Measurements from ENCODE around the gene EIF4B.
"Not testable (repeated sequence)": the region's sequence is repeated elsewhere in the genome, so short reads cannot be mapped to it uniquely, and the experiment has no call there.

The EIF4B gene

DNA sequence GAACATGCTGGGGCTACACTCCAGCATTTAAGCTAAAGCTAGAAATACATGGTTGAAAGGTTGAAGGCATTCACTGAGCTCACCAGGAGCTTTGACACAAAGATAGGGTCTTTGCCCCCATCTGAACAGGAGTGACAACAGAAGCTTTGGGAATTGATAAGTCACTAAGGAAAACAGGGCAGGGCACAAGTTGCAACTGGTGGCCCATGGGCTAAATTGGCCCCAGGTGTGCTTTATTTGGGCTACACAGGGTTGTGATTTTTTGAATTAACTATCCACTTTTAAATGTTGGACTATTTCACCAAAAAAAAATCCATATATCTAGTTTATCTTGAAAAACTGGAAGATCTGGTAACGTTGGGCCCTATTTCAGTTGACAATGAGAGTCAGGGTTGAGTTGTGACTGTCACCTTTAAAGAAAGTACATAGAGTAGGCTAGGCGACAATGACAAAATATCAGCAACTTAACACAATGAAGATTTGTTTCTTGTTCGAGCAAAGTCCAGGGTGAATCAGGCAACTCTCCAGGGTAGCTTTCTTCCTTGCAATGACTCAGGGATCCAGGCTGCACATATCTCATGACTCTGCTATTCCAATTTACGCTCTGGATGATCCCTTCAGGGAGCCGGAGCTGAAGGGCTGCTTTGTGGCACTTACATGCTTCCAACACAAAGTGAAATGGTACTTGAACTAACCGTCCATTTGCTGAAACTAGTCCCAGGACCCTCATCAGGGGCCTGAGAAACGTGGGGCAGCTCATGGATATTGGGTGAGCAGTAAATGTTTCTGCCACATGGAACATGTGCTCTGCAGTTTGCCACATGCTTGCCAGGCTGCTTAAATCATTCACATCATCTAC lies 13.3 kb upstream of the EIF4B start:
- intact Hi-C loops (cut with DNase I) = no loop called here
- DNase-seq = no peak

DNA sequence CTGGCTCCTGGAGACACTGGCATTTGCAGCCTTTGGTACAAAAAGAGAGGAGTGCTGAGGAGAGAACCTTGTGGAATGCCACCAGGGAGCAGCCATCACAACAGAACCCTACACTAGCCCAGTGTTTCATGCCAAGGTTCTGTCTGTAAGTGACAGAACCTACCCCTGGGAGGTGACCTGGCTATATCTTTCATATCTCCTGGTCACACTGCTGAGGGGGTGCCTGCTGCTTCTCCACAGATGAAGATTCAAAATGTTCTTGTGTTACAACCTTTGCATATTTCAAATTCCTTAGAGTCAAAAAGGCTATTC lies 12.7 kb upstream of the EIF4B start:
- DNase-seq = no peak
- intact Hi-C loops (cut with DNase I) = no loop called here

DNA sequence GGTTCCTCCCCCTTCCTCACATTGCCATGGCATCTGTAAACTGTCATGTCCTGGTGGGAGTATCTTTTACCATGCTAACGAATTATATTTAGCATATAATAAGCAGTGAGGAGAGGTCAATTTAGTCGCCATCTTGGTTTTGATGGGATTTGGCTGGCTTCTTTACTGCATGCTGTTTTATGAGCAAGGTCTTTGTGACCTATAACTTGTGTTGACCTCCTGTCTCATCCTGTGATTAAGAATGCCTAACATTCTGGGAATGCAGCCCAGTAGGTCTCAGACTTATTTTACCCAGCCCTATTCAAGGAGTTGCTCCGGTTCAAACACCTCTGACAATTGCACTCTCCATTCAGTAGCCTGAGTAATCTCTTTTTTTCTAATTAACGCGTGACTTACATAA lies 2.1 kb upstream of the EIF4B start:
- intact Hi-C loops (cut with DNase I) = no loop called here
- DNase-seq = no peak

DNA sequence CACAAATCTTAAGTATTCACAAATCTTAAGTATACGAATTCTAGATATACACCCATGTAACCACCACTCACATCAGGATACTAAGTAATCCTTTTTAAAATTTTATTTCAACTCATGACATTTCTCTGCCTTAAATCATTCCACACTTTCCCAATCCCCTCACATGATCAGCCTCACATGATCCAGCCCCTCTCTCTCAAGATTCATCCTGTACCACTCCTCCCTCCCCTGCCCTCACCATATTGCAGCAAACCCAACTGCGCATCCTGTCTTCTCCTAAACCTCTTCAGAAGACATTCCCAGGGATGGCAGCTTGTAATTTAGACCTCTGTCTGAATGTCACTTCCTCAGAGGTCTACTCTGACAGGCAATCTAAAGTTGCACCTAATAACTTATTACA lies 1.7 kb upstream of the EIF4B start:
- no peak for DNase-seq
- intact Hi-C loops (cut with DNase I) = no loop called here

DNA sequence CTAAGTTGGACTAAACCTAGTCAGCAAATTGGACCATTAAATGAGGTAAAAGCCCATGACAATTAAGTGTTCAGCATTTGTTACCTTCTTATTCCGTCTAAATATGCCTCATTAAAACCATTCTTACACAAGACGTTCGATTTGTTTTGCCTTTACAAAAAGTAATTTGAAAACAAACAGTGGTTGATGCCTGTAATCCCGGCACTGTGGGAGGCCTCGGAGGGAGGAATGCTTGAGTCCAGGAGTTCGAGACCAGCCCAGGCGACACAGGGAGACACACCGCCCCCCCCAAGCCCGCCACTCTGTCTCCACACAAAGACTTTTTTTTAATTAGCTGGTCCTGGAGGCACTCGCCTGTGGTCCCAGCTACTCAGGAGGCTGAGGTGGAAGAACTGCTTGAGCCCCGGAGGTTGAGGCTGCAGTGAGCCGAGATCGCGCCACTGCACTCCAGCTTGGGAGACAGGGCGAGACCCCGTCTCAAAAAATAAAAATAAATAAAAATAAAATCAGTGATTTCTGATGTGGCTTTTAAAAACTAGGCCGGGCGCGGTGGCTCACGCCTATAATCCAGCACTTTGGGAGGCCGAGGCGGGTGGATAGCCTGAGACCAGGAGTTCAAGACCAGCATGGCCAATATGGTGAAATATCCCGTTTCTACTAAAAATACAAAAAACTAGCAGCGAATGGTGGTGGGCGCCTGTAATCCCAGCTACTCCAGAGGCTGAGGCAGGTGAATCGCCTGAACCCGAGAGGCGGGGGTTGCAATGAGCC lies 856 bp upstream of the EIF4B start:
- intact Hi-C loops (cut with DNase I) = no loop called here
- peak in 1 of 10 donors; percentile 3 for DNase-seq

DNA sequence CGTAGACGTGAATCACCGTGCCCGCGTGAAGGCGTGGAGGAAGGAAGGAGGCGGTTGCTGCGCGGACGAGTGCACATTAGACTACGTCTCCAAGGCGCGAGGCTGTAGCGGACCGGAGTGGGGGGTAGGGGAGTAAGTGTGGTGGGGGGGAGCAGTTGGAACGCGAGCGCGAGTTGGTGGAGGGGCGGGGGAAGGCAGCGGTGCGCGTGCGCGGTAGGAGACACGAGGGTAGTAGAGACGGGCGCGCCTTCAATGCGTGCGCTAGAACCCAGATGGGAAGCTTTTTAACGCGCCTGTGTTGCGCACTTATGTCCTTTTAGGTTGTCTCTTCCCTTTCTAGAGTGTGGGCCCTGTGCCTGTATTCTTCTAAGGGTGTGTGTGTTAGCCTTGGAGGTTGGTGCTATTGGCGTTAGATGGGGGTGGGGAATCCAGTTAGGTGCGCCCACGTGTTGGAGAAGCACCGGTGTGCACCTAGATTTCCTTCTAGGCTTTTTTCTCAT lies 604 bp downstream of the EIF4B start:
- DNase-seq = peak; percentile 45 to 93 (median 70)
- intact Hi-C loops (cut with DNase I) = no loop called here

DNA sequence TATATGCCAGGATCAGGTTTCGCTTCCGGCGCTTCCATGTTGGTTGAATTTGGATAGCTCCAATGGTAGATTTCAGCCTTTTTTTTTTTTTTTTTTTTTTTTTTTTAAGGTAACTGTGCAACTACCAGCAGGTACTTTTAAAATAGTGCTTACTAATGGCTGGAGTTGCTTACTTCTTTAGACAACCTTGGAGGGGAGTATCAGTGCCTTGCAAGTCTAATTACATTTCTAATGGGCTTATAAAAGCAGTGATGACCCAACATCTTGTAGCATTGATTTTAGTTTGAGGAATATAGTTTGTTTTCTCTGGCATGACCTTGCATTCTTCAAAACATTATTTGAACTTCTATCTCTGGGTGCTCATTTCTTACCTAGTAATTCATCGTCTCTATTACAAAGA lies 1.1 kb downstream of the EIF4B start:
- DNase-seq = no peak
- intact Hi-C loops (cut with DNase I) = no loop called here

DNA sequence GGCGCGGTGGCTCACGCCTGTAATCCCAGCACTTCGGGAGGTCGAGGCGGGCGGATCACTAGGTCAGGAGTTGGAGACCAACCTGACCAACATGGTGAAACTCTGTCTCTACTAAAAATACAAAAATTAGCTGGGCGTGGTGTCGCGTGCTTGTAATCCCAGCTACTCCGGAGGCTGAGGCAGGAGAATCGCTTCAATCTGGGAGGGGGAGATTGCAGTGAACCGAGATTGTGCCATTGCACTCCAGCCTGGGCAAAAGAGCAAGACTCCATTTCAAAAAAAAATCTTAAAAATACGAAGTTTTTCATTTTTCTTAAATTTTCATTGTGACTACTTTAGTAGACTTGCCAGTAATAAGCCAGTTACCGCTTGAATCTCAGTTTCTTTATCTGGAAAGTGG lies 2.5 kb downstream of the EIF4B start:
- DNase-seq; intact Hi-C loops (cut with DNase I): not testable (repeated sequence)

DNA sequence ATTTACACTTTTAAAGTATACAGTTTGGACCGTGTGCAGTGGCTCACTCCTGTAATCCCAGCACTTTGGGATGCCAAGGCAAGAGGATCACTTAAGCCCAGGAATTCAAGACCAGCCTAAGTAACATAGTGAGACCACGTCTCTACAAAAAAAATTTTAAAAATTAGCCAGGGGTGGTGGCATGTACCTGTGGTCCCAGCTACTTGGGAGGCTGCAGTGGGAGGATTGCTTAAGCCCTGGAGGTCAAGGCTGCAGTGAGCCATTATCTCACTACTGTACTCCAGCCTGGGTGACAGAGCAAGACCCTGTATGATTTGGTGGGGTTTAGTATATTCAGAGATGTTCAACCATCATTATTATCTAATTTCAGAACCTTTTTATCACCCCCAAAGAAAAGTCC lies 4.7 kb downstream of the EIF4B start:
- intact Hi-C loops (cut with DNase I) = no loop called here

DNA sequence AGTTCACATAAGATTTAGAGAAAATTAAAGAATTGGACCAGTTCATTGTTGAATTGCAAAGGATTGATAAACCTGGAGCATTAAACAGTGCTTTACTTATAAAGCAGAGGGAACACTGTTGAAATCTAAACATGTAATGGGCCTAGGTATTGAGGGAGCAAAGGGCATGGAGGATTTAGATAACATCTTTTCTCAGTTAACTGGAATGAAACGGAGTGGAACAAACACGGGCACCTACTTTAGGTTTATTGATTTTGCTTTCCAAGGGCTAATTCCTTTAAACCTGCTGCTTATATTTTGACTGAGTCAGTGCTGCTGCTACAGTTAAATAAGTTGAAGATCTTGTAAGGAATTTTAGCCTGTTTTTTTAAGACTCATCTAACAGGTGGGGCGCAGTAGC lies 5.6 kb downstream of the EIF4B start:
- intact Hi-C loops (cut with DNase I) = no loop called here
- DNase-seq = no peak

More for the DNA sequence above, 4.7 kb downstream of the EIF4B start:
- DNase-seq = no peak

DNA sequence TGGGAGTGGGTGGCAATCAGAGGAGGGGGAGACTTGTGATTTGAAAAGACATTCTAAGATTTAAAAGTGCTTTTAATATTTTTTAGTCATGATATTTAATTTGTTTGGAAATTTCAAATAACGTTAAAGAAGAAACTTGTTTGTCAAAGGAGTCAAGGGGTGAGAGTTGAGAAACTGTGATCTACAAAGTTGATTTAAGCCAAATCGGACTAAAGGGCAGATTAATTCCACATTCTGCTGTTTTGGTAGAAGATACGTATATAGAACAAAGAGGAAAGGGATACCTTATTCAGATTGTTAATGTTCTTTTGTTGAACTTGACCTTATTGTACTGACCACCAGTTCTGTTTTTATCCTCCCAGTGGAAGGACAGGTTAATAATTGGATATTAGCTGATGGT lies 6.7 kb downstream of the EIF4B start:
- DNase-seq = no peak

DNA sequence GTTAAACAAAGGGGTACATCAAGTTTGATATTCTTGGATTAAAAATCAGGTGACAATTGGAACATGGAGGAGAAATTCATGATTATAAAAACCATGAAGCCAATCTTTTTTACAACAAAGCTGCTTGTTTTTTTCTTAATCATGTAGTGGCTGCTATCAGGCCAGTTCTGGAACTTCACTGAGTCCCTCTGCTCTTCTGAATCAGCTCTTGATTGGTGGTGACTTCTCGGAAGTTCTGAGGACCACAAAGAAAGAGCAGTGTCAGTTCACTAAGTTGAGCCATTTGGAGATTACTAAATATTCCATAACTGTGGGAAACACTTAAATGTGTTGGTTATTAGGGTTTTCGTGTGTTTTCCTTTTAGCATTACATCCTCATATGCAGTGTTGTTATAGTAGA lies 8.5 kb downstream of the EIF4B start:
- intact Hi-C loops (cut with DNase I) = no loop called here
- DNase-seq = no peak

More for the DNA sequence above, 6.7 kb downstream of the EIF4B start:
- intact Hi-C loops (cut with DNase I) = no loop called here

DNA sequence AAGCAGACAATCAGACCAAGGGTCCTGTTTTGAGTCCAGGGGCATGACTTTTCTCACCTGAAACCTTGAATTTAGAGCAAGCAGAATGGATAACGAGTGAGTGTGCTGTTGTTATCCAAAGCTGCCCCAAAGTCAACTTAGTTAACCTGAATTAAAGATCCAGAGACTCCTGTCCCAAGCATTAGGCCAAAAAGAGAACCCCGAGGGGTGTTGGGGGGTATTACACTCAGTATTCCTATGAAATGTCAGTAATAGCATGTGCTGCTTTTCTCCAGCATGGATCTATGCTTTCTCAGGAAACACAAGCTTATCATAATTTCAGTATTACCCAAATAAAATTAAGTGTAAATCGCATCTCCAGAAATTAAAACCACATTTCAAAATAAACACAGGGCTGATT lies 19.0 kb downstream of the EIF4B start:
- intact Hi-C loops (cut with DNase I) = no loop called here
- no peak for DNase-seq

DNA sequence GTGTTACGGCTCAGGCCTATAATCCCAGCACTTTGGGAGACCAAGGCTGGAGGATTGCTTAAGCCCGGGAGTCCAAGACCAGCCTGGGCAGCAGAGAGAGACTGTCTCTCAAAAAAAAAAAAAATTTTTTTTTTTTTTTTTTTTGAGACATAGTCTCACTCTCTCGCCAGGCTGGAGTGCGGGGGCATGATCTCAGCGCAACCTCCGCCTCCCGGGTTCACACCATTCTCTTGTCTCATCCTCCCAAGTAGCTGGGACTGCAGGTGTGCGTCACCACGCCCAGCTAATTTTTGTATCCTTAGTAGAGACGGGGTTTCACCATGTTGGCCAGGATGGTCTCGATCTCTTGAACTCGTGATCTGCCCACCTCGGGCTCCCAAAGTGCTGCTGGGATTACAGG lies 20.8 kb downstream of the EIF4B start:
- intact Hi-C loops (cut with DNase I) = not testable (repeated sequence)
- DNase-seq = peak in 1 of 10 donors; percentile 74

DNA sequence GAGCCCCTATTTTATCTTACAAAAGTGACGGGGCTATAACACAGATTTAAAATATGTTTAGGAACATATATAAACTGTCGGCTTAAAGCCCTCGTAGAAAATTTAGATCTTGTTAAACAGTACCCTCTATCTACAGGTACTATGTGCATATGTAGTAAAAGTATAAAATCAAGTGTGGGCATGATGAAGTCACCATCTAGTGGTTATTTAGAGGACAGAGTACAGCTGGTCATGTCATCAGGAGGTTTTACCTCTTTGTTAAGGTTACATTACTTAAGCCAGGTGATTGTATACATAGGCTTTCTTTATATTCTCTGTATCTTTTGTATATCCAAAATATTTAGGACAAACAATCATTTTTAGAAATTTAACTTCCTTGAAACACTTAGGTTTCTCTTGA lies 25.4 kb downstream of the EIF4B start:
- no peak for DNase-seq
- intact Hi-C loops (cut with DNase I) = no loop called here

DNA sequence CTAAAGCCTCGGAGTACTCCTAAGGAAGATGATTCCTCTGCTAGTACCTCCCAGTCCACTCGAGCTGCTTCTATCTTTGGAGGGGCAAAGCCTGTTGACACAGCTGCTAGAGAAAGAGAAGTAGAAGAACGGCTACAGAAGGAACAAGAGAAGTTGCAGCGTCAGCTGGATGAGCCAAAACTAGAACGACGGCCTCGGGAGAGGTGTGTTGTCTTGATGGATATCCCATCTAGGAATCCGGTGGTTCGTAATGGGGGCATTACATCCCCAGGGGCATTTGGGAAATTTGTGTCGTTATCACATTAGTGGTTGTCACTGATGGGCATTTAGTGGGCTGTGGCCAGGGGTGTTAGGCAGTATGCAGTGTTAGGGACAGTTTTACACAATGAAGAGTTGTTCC lies 27.6 kb downstream of the EIF4B start:
- intact Hi-C loops (cut with DNase I) = not testable (repeated sequence)

DNA sequence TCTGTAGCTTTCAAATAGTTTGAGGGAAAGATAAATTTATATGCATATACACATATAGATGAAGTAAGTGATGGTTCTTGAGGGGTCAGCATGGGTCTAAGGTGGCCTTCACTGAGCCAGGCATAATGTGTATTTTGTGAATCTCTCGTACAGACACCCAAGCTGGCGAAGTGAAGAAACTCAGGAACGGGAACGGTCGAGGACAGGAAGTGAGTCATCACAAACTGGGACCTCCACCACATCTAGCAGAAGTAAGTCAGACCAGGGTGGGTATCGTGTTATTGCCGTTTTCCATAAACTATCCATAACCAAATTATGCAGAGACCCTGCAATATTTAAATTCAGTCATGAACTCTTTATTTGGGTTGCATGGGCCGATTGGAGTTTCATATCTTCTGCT lies 28.2 kb downstream of the EIF4B start:
- peak in 1 of 10 donors; percentile 42 for DNase-seq
- intact Hi-C loops (cut with DNase I) = no loop called here

More for the DNA sequence above, 27.6 kb downstream of the EIF4B start:
- DNase-seq = peak in 1 of 10 donors; percentile 57

DNA sequence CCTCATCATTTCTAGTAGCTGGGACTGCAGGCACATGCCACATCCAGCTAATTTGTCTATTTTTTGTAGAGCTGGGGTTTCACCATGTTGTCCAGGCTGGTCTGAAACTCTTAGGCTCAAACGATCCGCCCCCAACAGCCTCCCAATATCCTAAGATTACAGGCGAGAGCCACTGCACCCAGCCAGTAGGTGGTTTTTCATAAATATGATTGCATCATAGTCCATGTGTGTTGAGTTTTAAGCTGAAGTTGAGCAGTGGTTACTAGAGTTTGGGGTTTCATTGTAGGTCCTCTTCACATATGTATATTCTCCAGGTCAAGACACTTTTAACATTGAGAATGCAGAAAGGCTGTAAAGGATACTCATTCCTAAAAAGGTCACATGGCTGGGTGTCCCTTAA lies 30.5 kb downstream of the EIF4B start:
- intact Hi-C loops (cut with DNase I) = no loop called here

DNA sequence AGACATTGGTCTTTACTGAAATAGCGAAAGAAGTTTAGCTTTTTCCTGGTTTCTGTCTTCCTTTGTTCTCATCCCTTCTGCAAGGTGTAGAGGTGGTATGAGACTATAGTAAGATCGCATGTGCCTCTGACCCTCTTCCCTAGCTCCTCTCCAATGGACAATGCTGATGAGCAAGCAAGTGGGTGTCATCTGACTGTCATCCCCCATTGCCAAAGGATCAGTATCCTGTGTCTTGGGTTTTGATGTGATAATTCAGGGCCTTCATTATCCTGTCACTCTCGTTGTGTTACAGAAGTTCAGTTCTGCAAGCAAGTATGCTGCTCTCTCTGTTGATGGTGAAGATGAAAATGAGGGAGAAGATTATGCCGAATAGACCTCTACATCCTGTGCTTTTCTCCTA lies 33.6 kb downstream of the EIF4B start:
- intact Hi-C loops (cut with DNase I) = no loop called here
- no peak for DNase-seq

More for the DNA sequence above, 30.5 kb downstream of the EIF4B start:
- no peak for DNase-seq

DNA sequence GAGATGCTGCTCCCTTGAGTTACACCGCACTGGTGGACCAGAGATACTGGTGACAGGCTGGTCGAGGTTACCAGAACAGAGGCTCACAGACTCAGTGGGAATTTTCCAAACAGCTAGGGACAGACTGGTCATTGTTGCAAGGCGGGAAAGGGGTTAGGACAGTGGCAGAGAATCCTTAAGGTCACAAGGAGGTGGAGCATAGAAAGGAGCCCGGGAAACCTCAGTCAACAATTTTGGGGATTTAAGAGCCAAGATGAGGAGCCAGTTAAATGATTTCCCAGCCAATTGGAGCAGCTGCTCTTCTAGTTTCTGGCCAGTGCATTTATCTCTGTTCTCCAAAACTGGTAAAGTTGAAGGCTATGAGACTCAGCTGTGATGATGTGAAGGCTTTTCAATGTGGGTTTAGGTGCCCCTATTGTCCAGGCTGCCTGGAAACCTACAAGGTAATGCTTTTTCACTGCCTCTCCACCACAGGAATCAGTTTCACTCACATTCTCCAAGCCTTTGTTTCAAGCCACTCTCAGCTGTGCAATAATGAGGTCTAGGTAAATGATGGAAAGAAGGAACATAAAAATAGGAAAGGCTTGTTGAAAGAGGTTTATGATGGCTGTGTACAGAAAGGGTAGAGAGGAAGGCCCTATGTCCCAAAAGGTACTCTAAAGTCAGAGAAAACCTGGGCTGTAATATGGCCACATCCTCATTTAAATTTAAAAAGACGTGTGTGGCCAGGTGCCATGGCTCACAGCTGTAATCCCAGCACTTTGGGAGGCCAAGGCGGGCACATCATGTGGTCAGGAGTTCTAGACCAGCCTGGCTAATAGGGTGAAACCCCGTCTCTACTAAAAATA lies 36.6 kb downstream of the EIF4B start:
- intact Hi-C loops (cut with DNase I) = no loop called here
- peak in 1 of 10 donors; percentile 32 for DNase-seq
